Activated CD8-positive, alpha-beta memory T cell treated with anti-CD3 and anti-CD28 coated beads for 1 hour (primary cell): ENCODE data around the gene PRKAG2.
"Not testable (repeated sequence)": the region's sequence is repeated elsewhere in the genome, so short reads cannot be mapped to it uniquely, and the experiment has no call there.

Source experiments
- DNase-seq, 2 donors: peaks; one replicate each; pipeline ENCODE4 v3.0.0-alpha.2; 2020; ENCODE audit warnings: low read depth in 1 of 2; ENCODE audit errors: extremely low read depth in 1 of 2

Gene PRKAG2

GRCh38 chr7:151573046-151573445, 303.9 kb downstream of the PRKAG2 start:
- DNase-seq, result not testable (repeated sequence)

- DNase-seq, result no peak
Measured at GRCh38 chr7:151572136-151572535, 304.8 kb downstream of the PRKAG2 start.

- DNase-seq, result no peak
Measured at GRCh38 chr7:151571471-151571870, 305.4 kb downstream of the PRKAG2 start.

- DNase-seq, result no peak
Measured at GRCh38 chr7:151570366-151570915, 306.5 kb downstream of the PRKAG2 start.

- no peak for DNase-seq
Measured at GRCh38 chr7:151568956-151569940, 307.7 kb downstream of the PRKAG2 start.

GRCh38 chr7:151566897-151567320, 310.0 kb downstream of the PRKAG2 start:
- DNase-seq, result no peak

GRCh38 chr7:151565541-151565940, 311.4 kb downstream of the PRKAG2 start:
- no peak for DNase-seq

- no peak for DNase-seq
Measured at GRCh38 chr7:151560243-151560642, 316.7 kb downstream of the PRKAG2 start.

- no peak for DNase-seq
Measured at GRCh38 chr7:151559557-151560183, 317.2 kb downstream of the PRKAG2 start.

GRCh38 chr7:151558575-151558974, 318.3 kb downstream of the PRKAG2 start:
- DNase-seq, result no peak

GRCh38 chr7:151556592-151556991, 320.3 kb downstream of the PRKAG2 start:
- DNase-seq, result no peak

GRCh38 chr7:151553356-151553755, 323.6 kb downstream of the PRKAG2 start:
- DNase-seq, result no peak

GRCh38 chr7:151552352-151553028, 324.4 kb downstream of the PRKAG2 start:
- no peak for DNase-seq

- no peak for DNase-seq
Measured at GRCh38 chr7:151551820-151552219, 325.1 kb downstream of the PRKAG2 start.

- DNase-seq, result no peak
Measured at GRCh38 chr7:151550656-151551286, 326.1 kb downstream of the PRKAG2 start.

- DNase-seq, result no peak
Measured at GRCh38 chr7:151549644-151550043, 327.3 kb downstream of the PRKAG2 start.

GRCh38 chr7:151549083-151549482, 327.8 kb downstream of the PRKAG2 start:
- no peak for DNase-seq

- no peak for DNase-seq
Measured at GRCh38 chr7:151544183-151544582, 332.7 kb downstream of the PRKAG2 start.

GRCh38 chr7:151542606-151543130, 334.2 kb downstream of the PRKAG2 start:
- DNase-seq, result no peak

- DNase-seq, result no peak
Measured at GRCh38 chr7:151541709-151542499, 335.0 kb downstream of the PRKAG2 start.
